Retinal pigment epithelial cell (primary cell): ENCODE results near the gene TACR2.
A peak's percentile ranks its signal among the peaks of the same experiment; 100 is the strongest.
"Not testable (repeated sequence)": the region's sequence is repeated elsewhere in the genome, so short reads cannot be mapped to it uniquely, and the experiment has no call there.

ENCODE experiments used
- DNase-seq: peaks from one replicate; pipeline ENCODE4 v3.0.0-alpha.2; 2010; ENCODE audit warnings: low read depth
- H3K4me3 ChIP-seq: 2 replicates; pipeline ENCODE4 v1.5.1; 2011; ENCODE audit warnings: mild to moderate bottlenecking, low read length, control low read depth, moderate library complexity
- CTCF ChIP-seq: conservative IDR thresholded peaks from 2 replicates; pipeline ENCODE4 v1.5.1; 2011; ENCODE audit warnings: low read depth, low read length, control low read depth, inconsistent platforms

The TACR2 gene

GRCh38 chr10:69456880-69457693 is 40.4 kb upstream of the TACR2 start:
- DNase-seq, result no peak
- no peak for TF ChIP-seq CTCF
- H3K4me3 ChIP-seq, result no peak overlapping the region

- no peak overlapping the region for H3K4me3 ChIP-seq
- DNase-seq, result no peak
- no peak for TF ChIP-seq CTCF
These were observed 38.5 kb upstream of the TACR2 start for GRCh38 chr10:69455006-69455763.

GRCh38 chr10:69453795-69454194 is 37.1 kb upstream of the TACR2 start:
- DNase-seq, result no peak
- H3K4me3 ChIP-seq, result no peak overlapping the region
- no peak for TF ChIP-seq CTCF

GRCh38 chr10:69452676-69453415 is 36.1 kb upstream of the TACR2 start:
- no peak for DNase-seq
- peak overlapping the region; percentile 78 for H3K4me3 ChIP-seq
- TF ChIP-seq CTCF, result no peak

- H3K4me3 ChIP-seq, result peak overlapping the region; percentile 78
- no peak for TF ChIP-seq CTCF
- no peak for DNase-seq
These were observed 35.1 kb upstream of the TACR2 start for GRCh38 chr10:69451784-69452251.

GRCh38 chr10:69451209-69451783 is 34.6 kb upstream of the TACR2 start, which contains the start of gene TSPAN15:
TSPAN15 (plus strand) TSS chr10:69451465; CDS start chr10:69451595, 130 bp downstream.
- no peak for TF ChIP-seq CTCF
- no peak for DNase-seq

GRCh38 chr10:69450395-69450794 is 33.7 kb upstream of the TACR2 start:
- H3K4me3 ChIP-seq, DNase-seq: not testable (repeated sequence)

More at GRCh38 chr10:69451209-69451783, 34.6 kb upstream of the TACR2 start, which contains the start of gene TSPAN15:
- peak within 1 kb of the TSS; percentile 78 for H3K4me3 ChIP-seq
